OCI-M1 (cell line): Measurements from ENCODE around the gene MAST3.
A peak's percentile ranks its signal among the peaks of the same experiment; 100 is the strongest.
"Not testable (repeated sequence)": the region's sequence is repeated elsewhere in the genome, so short reads cannot be mapped to it uniquely, and the experiment has no call there.

ENCODE experiments used
- DNase-seq: peaks from one replicate; lab custom pipeline; 2025; lab: John Stamatoyannopoulos, UW

MAST3 gene

DNA sequence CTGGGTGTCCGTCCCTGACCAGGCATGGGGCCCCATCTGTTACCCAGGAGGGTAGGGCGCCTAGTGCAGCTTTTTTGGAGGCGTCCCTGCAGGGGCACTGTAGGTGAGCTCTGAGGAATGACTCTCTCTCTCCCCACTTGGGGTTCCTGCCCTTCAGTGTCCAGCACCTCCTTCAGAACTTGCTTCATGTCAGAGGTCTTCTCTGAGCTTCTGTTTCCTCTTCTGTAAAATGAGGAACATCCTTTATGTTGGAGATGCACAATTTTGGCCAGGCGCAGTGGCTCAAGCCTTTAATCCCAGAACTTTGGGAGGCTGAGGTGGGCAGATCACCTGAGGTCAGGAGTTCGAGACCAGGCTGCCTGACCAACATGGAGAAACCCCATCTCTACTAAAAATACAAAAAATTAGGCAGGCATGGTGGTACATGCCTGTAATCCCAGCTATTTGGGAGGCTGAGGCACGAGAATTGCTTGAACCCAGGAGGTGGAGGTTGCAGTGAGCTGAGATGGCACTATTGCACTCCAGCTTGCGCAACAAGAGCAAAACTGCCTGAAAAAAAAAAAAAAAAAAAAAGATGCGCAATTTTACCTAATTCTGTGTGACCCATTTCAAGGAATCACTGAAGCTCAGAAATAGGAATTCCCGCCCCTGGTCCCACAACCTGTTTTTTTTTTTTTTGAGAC, 40.2 kb downstream of the MAST3 start:
- DNase-seq, result no peak

DNA sequence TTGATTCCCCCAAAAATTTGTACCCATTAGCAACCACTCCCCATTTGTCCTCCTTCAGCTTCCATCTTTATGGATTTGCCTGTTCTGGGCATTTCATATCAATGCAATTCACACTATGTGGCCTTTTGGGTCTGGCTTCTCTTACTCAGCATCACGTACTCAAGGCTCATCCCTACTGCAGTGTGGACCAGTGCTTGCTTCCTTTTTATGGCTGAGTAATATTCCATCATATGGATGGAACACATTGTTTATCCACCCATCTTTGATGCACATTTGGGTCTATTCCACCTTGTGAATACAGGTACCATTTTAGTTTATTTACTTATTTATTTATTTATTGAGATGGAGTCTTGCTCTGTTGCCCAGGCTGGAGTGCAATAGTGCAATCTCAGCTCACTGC, 42.9 kb downstream of the MAST3 start:
- no peak for DNase-seq

DNA sequence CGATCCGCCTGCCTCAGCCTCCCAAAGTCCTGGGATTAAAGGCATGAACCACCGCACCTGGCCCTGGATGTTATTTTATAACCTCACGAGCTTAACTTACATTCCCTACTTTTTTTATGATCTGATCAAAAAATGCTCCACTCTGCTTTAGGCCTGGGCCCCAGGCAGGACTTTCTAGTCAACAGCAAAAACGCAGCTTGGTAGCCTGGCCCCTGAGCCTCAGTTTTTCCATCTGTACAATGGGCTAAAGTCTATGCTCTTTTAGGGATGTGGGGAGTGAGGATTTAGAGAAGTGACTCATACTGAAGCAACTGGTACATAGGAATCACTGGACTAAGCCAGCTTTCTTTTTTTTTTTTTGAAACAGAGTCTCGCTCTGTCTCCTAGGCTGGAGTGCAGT, 43.5 kb downstream of the MAST3 start:
- no peak for DNase-seq

DNA sequence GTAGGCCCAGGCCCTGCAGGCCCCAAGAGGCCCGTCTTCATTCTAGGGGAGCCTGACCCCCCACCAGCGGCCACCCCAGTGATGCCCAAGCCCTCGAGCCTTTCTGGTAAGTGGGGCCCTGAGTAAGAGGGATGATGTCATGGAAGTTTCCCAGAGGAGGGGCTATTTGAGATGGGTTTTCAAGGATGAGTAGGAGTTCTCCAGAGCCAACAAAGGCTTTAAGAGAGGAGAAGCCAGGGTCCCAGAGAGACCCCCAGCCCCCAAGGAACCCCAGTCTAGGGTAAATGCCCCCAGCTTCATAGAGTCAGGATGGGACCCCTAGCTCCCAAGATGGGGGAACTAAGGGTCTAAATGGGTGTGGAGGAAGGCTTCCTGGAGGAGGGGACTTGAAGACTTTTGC, 46.3 kb downstream of the MAST3 start:
- DNase-seq, result no peak

DNA sequence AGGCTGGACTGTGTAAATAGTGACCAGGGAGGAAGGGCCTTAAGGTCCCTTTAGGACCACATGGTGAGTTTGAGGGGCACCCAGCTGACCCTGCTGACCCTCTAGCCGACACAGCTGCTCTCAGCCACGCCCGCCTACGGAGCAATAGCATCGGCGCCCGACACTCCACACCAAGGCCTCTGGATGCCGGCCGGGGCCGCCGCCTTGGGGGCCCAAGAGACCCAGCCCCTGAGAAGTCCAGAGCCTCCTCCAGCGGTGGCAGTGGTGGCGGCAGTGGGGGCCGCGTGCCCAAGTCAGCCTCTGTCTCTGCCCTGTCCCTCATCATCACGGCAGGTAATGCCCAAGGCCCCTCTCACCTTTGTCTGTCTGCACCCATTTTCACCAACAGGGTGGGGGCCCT, 46.8 kb downstream of the MAST3 start:
- DNase-seq, result no peak

DNA sequence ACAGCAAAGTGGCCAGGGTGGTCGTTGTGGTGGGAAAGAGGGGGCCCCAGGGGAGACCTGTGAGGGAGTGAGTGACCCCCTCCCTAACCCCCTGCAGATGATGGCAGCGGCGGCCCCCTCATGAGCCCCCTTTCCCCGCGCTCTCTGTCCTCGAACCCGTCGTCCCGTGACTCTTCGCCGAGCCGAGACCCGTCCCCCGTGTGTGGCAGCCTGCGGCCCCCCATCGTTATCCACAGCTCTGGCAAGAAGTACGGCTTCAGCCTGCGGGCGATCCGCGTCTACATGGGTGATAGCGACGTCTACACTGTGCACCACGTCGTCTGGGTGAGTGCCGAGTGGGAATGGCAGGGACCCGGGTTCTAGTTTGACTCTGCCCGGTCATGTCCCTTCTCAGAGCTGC, 47.3 kb downstream of the MAST3 start:
- DNase-seq, result no peak

DNA sequence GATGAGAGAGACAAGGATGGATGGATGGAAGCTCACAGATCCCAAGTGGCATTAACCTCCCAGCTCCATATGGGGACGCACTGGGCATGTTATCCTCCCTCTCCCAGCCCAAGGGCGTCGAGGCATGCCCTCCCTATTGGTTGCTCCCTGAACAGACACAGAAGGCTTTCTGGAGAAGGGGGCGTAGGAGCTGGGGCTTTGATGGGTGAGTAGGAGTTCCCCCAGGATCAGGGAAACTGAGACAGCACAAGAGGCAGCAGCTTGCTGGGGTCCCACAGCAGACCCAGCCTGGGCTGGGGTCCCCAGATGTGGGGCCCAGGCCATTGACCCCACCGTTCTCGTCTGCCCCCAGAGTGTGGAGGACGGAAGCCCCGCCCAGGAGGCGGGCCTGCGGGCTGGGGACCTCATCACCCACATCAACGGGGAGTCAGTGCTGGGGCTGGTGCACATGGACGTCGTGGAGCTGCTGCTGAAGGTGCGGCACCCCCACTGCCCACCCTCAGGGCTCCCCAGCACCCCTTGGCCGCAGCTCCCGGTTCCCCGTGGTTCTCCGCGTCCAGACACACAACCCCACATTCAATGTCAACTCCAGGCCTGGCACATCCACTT, 47.9 kb downstream of the MAST3 start:
- DNase-seq, result no peak

DNA sequence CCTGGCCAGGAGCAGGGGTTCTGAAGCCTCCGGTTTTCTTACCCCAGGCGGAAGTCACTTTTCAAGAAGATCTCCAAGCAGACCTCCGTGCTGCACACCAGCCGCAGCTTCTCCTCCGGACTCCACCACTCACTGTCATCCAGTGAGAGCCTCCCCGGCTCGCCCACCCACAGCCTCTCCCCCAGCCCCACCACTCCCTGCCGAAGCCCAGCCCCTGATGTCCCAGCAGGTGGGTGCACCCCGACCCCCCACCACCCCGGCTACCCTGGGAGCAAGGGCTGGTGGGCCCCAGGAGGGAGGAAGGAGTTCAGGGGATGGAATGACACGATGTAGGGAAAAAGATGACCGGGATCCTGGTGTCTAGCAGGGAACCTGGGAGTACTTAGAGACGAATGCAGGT, 49.8 kb downstream of the MAST3 start:
- no peak for DNase-seq

DNA sequence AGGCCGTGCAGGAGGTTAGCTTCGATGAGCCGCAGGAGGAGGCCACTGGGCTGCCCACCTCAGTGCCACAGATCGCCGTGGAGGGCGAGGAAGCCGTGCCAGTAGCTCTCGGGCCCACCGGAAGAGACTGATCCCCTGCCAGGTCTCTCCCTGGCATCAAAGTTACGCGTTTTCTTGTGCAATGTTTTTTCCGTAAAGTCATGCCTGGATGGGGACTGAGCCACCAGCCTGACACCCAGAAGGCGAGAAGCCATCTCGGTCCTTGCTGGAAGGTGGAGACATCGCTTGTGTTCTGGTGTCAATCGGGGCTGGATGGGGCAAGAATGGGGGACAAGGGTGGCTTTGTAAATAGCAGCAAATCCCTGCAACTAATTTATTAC, 52.0 kb downstream of the MAST3 start:
- DNase-seq, result no peak

DNA sequence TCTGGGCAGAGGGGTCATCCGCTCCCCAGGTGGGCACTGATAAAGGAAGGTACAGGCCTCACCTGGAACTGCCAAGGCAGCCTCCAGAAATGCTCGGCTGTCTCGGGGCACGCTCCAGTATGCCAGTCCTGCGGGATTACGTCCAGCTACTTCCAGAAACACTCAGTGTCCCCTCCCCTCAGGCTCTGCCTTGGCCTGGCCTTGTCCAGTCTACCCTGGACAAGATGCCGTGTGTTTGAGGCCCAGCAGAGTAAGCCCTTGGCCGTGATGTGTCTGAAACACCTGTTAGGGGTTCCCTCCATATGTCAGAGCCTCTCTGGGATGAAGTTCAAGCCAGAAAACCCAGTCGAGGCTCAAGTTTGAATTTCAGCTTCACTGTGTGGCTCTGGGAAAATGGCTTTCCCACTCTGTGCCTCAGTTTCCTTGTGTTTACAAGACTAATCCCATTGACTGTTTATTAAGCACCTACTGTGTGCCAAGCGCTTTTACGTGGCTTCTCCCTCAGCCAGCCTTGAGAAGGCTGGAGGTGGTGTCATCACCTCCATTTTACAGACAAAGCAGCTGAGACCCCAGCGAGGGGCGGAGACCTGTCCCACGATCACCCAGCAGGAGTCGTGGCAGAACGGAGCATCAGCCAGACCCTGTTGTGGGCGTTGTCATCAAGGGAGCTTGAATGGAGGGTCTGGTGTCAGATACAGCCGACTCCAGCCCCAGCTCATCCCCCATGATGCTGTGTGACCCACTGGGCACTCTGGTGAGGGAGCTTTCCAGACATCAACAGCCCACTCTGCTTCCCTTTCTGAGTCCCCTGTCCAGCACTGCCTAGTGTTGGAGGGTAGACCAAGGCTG, 53.4 kb downstream of the MAST3 start:
- no peak for DNase-seq

DNA sequence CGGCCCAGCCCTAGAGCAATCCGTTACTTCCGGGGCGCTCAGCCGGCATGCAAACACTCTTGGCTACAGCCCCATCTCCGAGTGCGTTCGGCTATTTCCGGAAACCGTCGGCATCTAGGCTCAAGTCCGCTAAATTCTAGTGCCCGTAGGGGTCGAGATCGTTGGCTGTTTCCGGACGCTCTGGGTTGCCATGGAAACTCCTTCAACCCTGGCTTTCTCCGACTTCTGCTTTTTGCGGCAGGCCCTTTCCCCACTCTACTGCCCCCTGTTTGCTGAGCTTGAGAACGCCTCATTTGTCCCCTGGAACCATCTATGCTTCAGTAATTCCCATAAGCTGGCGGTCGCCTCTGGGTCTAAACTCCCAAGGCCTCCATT, 54.9 kb downstream of the MAST3 start:
- DNase-seq, result peak; percentile 100

DNA sequence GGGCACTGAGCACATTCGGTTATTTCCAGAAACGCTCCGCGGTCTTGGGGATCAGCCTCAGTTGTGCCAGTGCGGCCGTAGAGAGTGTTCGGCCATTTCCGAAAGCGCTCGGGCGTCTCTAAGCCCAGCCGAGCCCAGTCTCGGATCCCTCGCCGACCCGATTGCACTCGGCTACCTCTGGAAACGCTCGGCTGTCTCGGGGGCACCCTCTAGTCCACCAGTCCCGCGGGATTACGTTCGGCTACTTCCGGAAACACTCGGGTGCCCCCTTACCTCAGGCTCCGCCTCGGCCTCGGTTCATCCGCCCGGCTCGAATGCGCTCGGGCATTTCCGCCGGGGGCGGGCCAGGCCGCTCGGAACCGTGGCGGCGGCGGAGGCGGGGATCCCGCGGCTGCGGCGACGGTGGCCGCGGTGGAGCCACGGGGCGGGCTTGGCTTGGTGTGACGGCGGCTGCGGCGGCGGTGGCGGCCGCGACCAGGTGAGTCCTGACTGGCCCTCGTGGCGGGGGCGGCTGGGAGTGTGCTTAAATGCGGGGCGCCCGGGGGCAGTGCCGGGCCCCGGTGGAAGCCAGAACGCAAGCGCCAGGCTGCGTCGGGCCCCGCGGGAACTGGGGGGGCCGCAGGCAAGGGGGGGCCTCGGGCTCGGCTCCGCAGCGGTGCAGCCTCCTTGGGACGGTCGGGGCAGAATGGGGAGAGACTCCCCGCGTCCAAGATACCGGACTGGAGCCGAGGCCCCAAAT, 55.4 kb downstream of the MAST3 start, which contains the start of gene PIK3R2:
TSS of gene PIK3R2 (plus strand) at position 347 of the 739 bp plus-strand sequence. CDS start 2,717 bp downstream, outside the sequence.
- DNase-seq, result peak; percentile 100

DNA sequence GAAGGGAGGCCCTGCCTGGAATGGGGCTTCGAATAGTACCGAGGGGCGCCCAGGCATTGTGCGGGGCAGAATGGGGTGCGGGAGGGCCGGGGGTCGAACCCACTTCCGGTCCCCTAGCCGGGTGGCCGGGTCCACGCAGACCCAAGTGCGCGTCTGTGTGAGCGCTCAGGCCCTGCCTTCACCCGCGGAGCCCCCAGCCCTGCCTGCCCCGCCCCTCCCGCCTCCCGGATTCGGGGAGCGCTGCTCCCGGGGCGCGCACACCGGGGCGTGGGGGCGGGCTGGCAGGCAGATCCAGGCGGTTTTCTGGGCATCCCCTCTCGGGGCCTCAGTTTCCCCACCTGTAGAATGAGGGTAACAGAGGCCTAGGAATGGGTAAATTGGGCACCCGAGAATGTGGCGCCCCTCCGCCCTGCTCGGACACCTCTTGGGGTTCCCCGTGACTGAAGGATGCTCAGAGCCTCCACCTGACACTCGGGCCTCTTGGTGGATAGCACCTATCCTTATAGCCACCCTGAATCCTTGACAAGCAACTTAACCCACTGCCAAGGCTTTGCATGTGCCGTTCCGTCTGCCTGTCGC, 56.1 kb downstream of the MAST3 start:
- DNase-seq, result peak; percentile 37

DNA sequence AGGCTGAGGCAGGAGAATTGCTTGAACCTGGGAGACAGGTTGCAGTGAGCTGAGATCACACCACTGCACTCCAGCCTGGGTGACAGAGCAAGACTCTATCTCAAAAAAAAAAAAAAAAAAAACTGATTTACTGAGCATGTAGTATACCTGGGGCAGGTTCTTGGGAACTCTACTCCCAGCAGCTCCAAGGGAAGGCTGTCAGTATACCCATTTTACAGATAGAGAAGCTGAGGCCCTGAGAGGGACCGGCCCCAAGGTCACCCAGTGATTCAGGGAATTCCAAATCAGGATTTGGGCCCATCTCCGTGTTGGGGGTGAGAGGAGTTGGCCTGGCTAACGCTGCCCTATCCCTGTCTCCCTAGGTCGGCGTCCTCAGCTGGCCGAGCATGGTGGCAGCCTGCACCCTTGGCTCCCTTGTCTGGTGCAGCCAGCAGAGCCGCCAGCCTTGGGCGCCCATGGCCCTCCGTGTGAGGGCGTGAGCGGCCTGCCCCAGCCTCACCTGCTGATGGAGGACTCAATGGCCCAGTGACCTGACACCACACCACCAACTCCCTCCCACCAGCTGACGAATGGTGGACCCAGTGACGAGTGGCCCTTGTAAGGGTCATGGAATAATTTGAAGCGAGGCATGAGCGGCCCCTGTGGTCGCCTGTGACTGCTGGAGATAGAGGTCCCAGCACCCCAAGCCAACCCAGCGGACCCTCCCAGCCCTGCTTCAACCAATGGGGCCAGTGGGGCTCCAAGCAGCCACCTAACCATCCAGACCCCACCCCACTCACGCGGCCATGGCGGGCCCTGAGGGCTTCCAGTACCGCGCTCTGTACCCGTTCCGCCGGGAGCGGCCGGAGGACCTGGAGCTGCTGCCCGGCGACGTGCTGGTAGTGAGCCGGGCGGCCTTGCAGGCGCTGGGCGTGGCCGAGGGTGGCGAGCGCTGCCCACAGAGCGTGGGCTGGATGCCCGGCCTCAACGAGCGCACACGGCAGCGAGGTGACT, 57.8 kb downstream of the MAST3 start:
- no peak for DNase-seq

DNA sequence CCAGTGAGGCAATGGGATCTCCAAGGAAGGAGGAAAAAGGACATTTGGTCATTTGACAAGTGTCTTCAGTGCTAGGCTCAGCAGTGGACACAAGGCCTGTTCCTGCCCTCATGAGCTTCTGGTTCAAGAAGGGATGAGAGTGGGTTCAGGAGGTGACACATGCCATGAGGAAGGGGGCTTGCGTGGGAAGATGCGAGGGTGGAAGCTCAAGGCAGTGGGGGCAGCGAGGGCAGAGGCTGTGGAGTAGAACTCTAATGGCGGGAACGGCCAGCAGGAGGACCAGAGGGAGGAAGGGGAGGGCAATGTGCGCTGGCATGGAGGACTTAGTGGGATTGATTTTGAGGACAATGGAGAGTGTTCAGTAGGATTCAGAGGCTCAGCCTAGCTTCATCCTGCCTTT, 58.7 kb downstream of the MAST3 start:
- DNase-seq, result no peak

DNA sequence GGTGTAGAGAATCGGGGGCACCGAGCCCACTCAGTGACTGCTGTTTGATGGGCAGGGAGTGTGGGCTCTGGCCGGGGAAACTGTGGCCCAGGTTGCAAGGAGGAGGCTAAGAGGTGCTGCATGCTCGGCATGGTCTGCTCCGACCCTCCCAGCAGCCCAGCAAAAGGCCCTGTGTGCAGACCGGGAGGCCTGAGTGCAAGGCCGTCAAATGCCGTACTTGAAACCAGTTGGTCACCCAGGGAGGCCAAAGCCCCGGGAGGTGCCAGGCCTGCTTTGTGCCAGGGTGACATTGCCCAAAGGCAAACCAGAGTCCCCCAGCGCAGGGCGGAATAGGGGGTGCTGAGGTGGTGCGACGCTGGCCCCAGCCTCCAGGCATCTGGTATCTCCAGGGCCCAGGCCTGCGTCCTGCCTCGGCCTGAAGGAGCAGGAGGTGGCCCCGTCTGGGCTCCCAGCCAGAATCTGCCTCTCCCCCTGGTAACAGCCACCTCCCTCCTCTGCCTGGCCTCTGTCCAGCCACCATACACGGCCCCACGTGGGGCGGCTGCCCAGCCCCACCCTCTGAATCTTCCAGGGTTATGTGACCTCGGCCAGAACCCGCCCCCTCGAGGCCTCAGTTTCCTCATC, 59.4 kb downstream of the MAST3 start:
- DNase-seq, result peak; percentile 95

DNA sequence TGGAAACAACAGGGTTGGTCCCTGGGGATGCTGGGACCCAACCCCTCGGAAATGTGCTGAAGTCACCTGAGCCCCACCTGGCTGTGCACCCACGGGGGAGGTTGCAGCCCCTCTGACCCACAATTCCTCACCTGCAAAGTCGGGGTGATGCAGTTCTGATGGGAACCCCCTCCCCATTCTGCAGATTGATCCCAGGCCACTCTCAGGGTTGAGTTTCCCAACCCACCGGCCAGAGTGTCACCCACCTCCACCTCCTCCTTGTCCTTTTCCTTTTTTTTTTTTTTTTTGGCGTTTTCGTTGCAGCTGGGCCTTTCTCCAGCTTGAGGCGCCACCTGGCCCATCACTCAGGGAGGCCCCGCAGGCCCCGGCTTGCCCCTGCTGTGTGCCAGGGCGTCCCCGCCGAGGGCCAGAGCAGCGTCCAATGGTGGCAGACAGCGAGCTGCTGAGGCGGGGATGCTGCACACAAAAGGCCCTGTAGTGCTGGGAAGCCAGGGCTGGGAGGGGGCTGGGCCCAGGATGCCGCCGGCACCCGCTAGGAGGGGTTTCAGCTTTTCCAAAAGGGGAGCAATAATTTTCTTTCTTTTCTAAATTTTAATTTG, 60.0 kb downstream of the MAST3 start:
- DNase-seq, result no peak

DNA sequence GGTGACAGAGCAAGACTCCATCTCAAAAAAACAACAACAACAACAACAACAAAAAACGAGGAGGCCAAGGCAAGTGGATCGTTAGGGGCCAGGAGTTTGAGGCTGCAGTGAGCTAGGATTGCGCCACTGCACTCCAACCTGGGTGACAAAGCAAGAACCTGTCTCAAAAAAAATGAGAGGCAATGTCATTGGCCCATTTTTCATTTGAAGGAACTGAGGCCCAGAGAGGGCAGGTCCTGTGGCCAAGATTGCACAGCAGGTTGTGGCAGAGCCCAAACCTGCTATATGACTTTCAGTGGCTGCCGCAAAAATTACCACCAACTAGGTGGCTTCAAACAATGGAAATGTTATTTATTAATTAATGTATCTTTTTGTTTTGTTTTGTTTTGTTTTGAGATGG, 60.9 kb downstream of the MAST3 start:
- DNase-seq, result no peak

DNA sequence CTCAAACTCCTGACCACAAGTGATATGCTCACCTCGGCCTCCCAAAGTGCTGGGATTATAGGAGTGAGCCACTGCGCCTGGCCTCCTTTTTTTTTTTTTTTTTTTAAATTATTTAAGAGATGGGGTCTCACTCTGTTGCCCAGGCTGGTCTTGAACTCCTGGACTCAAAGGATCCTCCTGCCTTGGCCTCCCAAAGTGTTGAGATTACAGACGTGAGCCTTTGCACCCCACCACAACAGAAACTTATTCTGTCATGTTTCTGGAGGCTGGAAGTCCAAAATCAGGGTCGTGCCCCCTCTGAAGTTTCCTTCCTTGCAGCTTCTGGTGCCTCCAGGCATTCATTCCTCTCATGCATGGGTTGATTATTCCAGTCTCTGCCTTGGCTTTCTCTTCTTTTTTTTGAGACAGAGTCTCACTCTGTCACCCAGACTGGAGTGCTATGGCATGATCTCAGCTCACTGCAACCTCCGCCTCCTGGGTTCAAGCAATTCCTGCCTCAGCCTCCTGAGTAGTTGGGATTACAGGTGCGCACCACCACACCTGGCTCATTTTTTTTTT, 61.6 kb downstream of the MAST3 start:
- not testable (repeated sequence) for DNase-seq

DNA sequence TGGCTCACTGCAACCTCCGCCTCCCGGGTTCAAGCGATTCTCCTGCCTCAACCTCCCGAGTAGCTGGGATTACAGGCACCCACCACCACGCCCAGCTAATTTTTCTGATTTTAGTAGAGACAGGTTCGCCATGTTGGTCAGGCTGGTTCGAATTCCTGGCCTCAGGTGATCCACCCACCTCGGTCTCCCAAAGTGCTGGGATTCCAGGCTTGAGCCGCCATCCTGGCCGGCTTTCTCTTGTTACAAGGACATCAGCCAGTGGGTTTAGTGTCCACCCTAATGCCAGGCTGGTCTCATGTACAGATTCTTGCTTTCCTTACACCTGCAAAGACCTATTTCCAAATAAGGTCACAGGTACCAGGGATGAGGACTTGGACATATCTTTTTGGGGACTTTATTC, 62.2 kb downstream of the MAST3 start:
- DNase-seq, result no peak
